Sigmoid colon (tissue), 4 donors: ENCODE measurements around the gene GLS.

ENCODE experiments used
- CTCF ChIP-seq, 4 experiments: fragments of 450-650 bp in 3 of 4; fragments of 200-600 bp in 1 of 4; IDR thresholded peaks; one replicate each; pipeline ENCODE4 v1.5.1; 2016 to 2019; ENCODE audit warnings: antibody characterized with exemption in 4 of 4, mild to moderate bottlenecking in 3 of 4, moderate library complexity in 2 of 4
- EP300 ChIP-seq, 4 donors: sonication (generic); formaldehyde crosslinking; IDR thresholded peaks; one replicate each; pipeline ENCODE4 v1.6.1; 2017; ENCODE audit warnings: antibody characterized with exemption in 4 of 4
- POLR2A ChIP-seq, 2 donors: fragments of 450-650 bp; IDR thresholded peaks; one replicate each; pipeline ENCODE4 v1.6.1; 2016; ENCODE audit warnings: antibody characterized with exemption in 2 of 2, mild to moderate bottlenecking in 2 of 2, moderate library complexity in 2 of 2
- POLR2AphosphoS5 ChIP-seq, 4 donors: sonication (generic); formaldehyde crosslinking; IDR thresholded peaks; one replicate each; pipeline ENCODE4 v1.6.1; 2017; ENCODE audit warnings: antibody characterized with exemption in 4 of 4

GRCh38 chr2:191012845-191013681 lies 132.4 kb downstream of the GLS start:
- TF ChIP-seq POLR2A (IDR thresholded peaks at IDR 0.05) (no peak), CTCF (IDR thresholded peaks at IDR 0.05) (no peak), EP300 (IDR thresholded peaks at IDR 0.05) (no peak), POLR2AphosphoS5 (IDR thresholded peaks at IDR 0.05) (no peak)
